Limb (tissue), 2 donors: ENCODE measurements around the gene DCDC1.
A peak's percentile ranks its signal among the peaks of the same experiment; 100 is the strongest.
"Not testable (repeated sequence)": the region's sequence is repeated elsewhere in the genome, so short reads cannot be mapped to it uniquely, and the experiment has no call there.

Experiments used
- DNase-seq, 2 donors: peaks; one replicate each; pipeline ENCODE4 v3.0.0-alpha.2; 2016; ENCODE audit errors: extremely low spot score in 2 of 2

DCDC1 gene

DNA sequence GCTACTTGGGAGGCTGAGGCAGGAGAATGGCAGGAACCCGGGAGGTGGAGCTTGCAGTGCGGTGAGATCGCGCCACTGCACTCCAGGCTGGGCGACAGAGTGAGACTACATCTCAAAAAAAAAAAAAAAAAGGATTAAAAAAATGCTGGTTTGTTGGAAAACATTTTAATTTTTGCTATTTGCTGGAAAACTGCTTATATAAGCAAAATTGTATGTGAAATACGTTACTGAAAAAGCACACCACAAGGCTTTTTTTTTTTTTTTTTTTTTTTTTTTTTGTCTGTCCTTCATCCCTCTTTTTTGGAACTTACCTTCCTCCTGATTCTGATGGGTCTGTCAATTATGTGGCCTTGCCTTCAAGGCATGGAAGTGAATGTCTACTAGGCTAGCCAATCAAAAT lies 40.8 kb downstream of the DCDC1 start:
- DNase-seq, result no peak

GRCh38 chr11:31327417-31327816 lies 42.1 kb downstream of the DCDC1 start:
- DNase-seq, result no peak

GRCh38 chr11:31326470-31327148 lies 42.9 kb downstream of the DCDC1 start:
- no peak for DNase-seq

DNA sequence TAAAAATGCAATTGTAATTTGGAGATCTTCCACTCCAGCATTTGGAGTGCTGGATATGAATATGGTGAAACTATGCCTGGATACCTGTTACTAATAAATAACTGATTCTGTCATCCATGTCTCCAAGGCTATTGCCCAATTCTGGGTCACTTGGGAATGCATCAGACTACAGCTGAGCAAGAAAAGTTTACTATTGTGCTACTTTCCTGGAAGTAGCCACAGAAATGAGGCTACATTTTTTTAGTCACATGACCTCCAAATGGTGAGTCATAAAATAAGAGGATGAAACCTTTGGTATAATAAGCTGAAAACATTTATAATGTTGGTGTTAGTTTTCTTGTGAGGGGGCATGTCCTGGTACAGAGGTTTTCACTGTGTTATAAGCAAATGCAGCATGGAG lies 44.4 kb downstream of the DCDC1 start:
- no peak for DNase-seq

DNA sequence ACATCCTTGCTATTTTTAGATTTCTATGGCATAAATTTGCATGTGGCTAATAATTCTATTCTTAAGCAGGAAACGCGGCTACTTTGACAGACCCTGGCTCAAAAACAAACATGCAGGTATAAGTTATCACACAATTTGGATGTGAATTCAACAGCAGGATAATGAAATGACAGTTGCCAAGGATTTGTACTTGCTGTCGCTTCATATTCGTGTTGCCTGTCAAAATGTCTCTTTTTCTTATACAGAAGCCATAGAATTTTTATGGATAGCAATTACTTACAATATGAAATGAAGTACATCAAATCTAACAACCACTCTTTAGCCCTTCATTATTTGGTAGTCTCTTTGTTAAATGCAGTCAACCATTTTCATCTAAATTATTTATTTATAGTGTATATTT lies 46.4 kb downstream of the DCDC1 start:
- DNase-seq, result no peak

- not testable (repeated sequence) for DNase-seq
Measured at GRCh38 chr11:31321494-31321893, 48.0 kb downstream of the DCDC1 start.

DNA sequence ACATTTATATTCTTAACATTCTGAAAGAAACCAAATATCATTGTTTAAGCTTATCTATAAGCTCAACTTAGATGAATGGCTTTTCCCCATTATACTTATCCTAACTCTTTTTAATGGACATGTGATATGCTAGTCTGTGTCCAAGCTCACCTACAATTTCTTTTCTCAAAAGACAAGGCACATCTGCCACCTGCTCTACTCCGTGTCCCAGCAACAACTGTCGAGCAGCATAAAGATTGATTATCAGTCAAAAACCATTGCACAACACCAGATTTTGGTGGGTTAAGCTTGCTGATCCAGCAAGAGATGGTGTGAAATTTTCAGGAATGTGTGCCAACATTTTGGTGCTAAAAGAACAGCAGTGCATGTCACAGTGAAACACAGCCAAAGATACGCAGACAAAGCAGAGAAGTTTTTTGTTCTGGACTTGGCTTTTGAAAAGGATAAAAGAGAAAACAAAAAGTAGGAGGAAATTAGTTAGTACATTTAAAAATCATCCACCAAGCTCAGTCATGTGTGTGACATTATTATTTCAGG lies 65.8 kb downstream of the DCDC1 start:
- peak in 1 of 2 donors; percentile 17 for DNase-seq

DNA sequence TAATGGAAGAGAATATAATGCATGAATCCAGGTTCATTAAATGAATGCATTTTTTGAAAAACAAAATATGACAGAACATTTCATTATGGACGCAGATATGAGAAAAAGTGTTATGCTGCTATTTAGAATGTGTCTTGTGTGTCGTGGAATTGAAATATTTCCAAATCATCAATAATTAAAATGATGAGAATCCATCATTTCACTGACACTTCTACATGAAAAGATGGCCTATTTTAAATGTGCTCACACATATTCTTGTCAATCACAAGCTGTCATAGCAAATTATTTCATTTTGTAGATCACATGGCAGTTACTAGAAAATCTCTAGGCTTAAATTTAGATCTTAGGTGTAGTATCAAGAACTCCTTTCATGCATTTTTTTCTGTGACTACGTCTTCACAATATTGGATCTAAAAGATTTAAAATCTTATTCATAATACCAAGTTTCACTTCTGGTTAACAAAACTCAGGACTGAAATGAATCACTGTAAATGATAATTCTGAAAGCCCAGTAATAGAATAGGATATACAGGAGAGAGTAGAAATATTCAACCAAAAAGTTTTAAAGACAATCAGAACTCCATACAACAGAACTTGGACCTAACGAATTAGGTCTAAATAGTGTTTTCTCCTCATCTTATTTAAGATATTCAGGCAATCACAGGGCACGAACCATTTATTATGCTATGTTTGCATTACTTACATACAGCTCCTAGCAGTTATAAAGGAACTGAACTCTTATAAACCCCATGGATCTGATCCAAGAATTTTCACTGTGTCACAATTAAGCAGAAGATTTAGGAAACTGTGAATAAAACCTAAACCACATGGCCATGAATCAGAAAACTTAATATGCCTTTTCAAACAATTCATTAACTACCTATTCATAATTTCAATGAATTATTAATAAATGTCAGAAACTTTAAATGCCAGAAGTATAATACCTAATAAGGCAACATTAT lies 67.7 kb downstream of the DCDC1 start:
- DNase-seq, result no peak

- DNase-seq, result no peak
Measured at GRCh38 chr11:31295308-31295707, 74.2 kb downstream of the DCDC1 start.

DNA sequence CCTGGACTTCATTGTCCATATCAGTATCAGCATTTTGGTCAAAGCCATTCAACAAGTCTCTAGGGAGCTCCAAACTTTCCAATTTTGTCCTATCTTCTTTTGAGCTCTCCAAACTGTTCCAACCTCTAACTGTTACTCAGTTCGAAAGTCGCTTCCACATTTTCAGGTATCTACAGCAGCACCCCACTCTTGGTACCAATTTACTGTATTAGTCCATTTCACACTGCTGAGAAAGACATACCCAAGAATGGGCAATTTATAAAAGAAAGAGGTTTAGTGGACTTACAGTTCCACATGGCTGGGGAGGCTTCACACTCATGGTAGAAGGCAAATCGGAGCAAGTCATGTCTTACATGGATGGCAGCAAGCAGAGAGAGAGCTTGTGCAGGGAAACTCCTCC lies 96.0 kb downstream of the DCDC1 start:
- DNase-seq, result not testable (repeated sequence)

- DNase-seq, result no peak
Measured at GRCh38 chr11:31267720-31268119, 101.8 kb downstream of the DCDC1 start.

DNA sequence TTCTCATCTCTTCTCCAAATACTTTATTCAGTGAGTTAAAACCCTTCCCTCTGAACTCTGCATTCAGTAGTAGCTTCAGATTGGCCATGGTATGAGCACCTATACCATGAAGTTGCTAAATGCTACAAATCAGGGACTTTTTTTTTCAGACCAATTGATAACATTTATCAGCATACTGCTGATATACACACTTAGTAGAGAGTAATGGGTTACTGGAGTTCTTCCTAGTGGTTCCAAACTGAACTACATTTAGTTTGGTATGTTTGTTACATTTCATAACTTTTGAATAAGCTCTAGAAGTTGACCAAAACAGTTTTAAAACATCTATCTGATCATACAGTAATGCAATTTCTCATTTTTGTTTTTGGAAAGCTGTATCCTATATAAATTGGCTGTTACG lies 104.7 kb downstream of the DCDC1 start:
- DNase-seq, result no peak

DNA sequence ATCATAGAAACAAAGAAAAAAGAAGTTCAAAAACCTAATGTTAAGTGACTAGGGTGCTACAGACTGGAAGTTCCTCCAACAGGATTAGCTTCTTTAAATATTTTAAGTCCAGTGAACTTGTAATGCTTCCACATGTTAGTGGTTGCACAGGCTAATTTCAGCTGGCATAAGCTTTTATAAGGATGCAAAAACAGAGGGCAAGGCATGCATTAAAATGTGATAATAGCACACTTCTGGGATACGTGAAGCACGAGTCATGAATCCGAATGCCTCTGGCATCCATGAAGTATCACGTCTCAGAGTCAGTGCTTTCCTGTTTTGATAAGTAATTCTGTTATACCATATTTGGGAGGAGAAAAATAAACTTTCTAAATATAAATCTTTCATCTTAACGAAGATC lies 106.8 kb downstream of the DCDC1 start:
- no peak for DNase-seq

DNA sequence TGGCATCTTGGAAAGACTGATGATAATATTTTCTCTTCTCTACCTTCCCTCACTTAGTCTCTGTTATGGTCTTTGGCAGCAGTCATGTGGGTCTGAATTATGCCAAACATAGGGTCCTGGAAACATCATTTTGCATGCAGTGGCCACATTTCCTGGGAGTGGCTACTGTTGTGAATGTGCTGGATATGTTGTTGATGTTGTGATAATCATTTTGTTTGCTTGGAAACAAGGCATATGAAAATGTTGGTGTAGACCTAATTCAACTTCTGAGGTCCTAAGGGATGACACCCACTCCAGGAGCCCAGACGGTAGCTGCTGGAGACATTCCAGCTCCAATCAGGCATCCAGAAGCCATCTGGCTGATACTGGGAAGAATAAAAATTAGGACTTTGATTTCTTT lies 109.7 kb downstream of the DCDC1 start:
- no peak for DNase-seq

DNA sequence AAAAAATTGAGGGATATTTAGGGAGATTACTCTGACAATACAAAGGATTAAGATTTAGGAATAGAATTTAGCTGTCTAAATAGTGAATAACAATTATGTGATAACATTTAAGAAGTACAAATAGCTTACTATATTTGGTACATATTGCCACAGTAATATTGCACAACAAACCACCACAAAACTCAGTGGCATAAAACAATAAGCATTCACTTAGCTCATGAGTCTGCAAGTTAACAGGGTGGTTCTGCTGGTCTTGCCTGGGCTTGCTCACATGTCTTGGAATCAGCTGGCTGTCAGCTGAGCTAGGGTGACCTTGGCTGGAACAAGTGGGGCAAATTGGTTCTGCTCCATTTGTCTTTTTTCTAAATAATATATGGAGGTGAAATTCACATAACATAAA lies 115.1 kb downstream of the DCDC1 start:
- no peak for DNase-seq

- DNase-seq, result no peak
Measured at GRCh38 chr11:31248768-31249167, 120.8 kb downstream of the DCDC1 start.

GRCh38 chr11:31247321-31247720 lies 122.2 kb downstream of the DCDC1 start:
- no peak for DNase-seq

DNA sequence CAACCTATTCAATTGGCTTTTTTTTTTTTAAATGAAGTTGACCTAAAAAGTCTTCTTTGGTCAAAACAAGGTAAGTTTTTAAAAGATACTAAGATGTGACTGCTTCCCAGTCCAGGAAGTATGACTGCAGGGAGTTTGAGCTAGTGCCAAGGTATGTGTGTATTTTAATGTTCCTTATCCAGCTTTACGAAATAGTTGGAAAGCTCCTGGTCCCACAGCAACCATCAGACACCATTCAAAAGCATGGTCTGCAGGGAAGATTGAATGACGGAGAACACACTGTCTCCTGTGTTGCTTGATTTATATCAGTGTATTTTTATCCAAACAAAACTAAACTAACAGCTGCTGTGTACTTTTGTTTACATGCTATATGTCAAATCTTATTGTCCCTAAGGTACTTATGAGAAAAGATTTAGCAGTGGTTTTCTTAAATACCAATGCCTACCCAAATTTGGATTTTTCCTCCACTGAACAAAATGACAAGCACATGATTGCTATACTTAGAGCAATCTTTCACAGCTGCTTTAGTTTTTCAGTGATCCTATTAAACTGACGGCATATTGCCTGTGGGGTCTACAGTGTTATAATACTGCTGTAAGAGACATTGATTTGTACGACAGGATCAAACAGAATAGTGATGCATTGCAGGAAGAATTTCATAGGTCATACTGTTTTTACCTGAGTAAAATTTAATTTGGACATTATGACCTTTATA lies 122.9 kb downstream of the DCDC1 start:
- peak in 1 of 2 donors; percentile 45 for DNase-seq

DNA sequence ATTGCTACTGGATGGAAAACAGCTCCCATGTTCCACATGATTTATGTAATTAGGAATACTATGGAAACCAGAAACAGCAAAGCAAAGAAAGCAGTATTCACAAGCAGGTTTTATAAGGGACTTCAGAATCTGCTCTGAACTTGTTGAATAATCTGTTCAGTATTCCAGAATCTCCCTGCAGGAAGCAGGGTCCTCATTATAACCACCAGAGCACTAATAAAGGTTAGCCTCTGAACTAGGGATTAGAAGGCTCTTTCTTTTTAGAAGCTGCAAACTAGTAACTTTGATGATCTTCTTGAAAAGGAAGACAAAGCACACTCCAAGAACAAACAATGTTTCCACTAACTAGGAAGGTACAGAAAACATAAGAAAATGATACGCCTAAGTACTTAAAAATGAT lies 125.8 kb downstream of the DCDC1 start:
- DNase-seq, result no peak

- DNase-seq, result peak; percentile 45 to 76
Measured at GRCh38 chr11:31240340-31240904, 129.1 kb downstream of the DCDC1 start.
